ENCODE data around the gene BMPER.

The BMPER gene

GRCh38 chr7:34075523-34076370 lies 170.4 kb downstream of the BMPER start:
- Histone ChIP-seq H3K27me3 (ENCODE audit: low read depth, low read length) (no peaks in the 10 kb centered on the region), H3K36me3 (ENCODE audit: control insufficient read depth in 1 of 2, insufficient read depth in 2 of 2, low read length in 2 of 2) (no peaks in the 10 kb centered on the region), H3K27ac (ENCODE audit: low read length) (no peak overlapping the region), H3K9me3 (ENCODE audit: control insufficient read depth in 1 of 2, low read length in 2 of 2) (no peaks in the 10 kb centered on the region), H3K4me1 (ENCODE audit: control insufficient read depth in 1 of 2, insufficient read depth in 2 of 2, low read length in 2 of 2) (no peaks in the 10 kb centered on the region), H3K4me3 (ENCODE audit: low read depth in 1 of 2, low read length in 2 of 2) (no peak overlapping the region)

DNA sequence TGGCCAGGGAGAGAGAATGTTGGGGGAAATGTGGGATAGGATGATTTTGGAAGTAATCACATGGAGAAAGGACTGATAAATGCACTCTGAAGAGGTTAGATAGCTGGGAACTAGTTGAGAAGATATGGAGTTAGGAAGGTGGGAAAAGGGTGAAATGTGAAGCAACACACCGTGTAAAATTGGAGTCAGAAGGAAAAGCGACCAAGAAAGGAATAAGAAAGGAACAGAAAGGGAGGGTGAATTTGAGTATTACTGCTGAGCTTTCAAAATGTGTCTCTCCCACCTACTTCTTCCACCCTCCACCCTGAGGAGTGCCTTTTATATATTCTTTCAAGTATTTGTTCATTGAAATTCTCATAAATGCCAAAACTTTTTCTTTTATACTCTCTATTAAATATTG lies 171.8 kb downstream of the BMPER start:
- Histone ChIP-seq H3K4me3 (ENCODE audit: low read depth in 1 of 2, low read length in 2 of 2) (no peak overlapping the region), H3K27ac (ENCODE audit: low read length) (no peak overlapping the region), H3K36me3 (ENCODE audit: control insufficient read depth in 1 of 2, insufficient read depth in 2 of 2, low read length in 2 of 2) (no peaks in the 10 kb centered on the region), H3K4me1 (ENCODE audit: control insufficient read depth in 1 of 2, insufficient read depth in 2 of 2, low read length in 2 of 2) (no peaks in the 10 kb centered on the region), H3K27me3 (ENCODE audit: low read depth, low read length) (no peaks in the 10 kb centered on the region), H3K9me3 (ENCODE audit: control insufficient read depth in 1 of 2, low read length in 2 of 2) (no peaks in the 10 kb centered on the region)

- no peak overlapping the region for H3K4me3 ChIP-seq (ENCODE audit: low read depth in 1 of 2, low read length in 2 of 2)
- no peaks in the 10 kb centered on the region for H3K9me3 ChIP-seq (ENCODE audit: control insufficient read depth in 1 of 2, low read length in 2 of 2)
Measured at GRCh38 chr7:34078864-34079263, 173.5 kb downstream of the BMPER start.

GRCh38 chr7:34080513-34080912 lies 175.2 kb downstream of the BMPER start:
- H3K9me3 ChIP-seq (ENCODE audit: control insufficient read depth in 1 of 2, low read length in 2 of 2): no peaks in the 10 kb centered on the region
- H3K36me3 ChIP-seq (ENCODE audit: control insufficient read depth in 1 of 2, insufficient read depth in 2 of 2, low read length in 2 of 2): no peaks in the 10 kb centered on the region
- H3K27ac ChIP-seq (ENCODE audit: low read length): no peak overlapping the region
- H3K4me3 ChIP-seq (ENCODE audit: low read depth in 1 of 2, low read length in 2 of 2): no peak overlapping the region
- no peaks in the 10 kb centered on the region for H3K27me3 ChIP-seq (ENCODE audit: low read depth, low read length)
- no peaks in the 10 kb centered on the region for H3K4me1 ChIP-seq (ENCODE audit: control insufficient read depth in 1 of 2, insufficient read depth in 2 of 2, low read length in 2 of 2)

More at GRCh38 chr7:34078864-34079263, 173.5 kb downstream of the BMPER start:
- Histone ChIP-seq H3K36me3 (ENCODE audit: control insufficient read depth in 1 of 2, insufficient read depth in 2 of 2, low read length in 2 of 2) (no peaks in the 10 kb centered on the region), H3K4me1 (ENCODE audit: control insufficient read depth in 1 of 2, insufficient read depth in 2 of 2, low read length in 2 of 2) (no peaks in the 10 kb centered on the region), H3K27ac (ENCODE audit: low read length) (no peak overlapping the region), H3K27me3 (ENCODE audit: low read depth, low read length) (no peaks in the 10 kb centered on the region)

DNA sequence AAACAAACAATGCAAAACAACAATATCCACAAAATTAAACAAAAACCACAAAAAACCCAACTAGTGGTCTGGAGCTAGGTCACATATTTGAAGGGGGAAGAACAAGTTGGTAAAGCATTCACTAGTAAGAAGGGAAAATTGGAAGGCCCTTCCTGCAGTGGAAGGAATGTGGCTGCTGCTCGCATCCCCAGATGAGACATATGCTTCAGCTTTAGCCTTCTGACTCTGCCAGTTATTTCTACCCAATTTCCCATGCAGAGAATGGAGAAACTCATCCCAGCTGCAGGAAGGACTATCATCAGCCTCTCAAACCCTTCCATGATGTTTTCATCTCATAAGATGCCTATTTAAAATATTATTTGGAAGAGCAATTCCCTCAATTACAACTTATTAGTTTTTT lies 176.6 kb downstream of the BMPER start:
- no peaks in the 10 kb centered on the region for H3K9me3 ChIP-seq (ENCODE audit: control insufficient read depth in 1 of 2, low read length in 2 of 2)
- no peak overlapping the region for H3K27ac ChIP-seq (ENCODE audit: low read length)
- no peaks in the 10 kb centered on the region for H3K27me3 ChIP-seq (ENCODE audit: low read depth, low read length)
- H3K4me3 ChIP-seq (ENCODE audit: low read depth in 1 of 2, low read length in 2 of 2): no peak overlapping the region
- no peaks in the 10 kb centered on the region for H3K4me1 ChIP-seq (ENCODE audit: control insufficient read depth in 1 of 2, insufficient read depth in 2 of 2, low read length in 2 of 2)
- no peaks in the 10 kb centered on the region for H3K36me3 ChIP-seq (ENCODE audit: control insufficient read depth in 1 of 2, insufficient read depth in 2 of 2, low read length in 2 of 2)

DNA sequence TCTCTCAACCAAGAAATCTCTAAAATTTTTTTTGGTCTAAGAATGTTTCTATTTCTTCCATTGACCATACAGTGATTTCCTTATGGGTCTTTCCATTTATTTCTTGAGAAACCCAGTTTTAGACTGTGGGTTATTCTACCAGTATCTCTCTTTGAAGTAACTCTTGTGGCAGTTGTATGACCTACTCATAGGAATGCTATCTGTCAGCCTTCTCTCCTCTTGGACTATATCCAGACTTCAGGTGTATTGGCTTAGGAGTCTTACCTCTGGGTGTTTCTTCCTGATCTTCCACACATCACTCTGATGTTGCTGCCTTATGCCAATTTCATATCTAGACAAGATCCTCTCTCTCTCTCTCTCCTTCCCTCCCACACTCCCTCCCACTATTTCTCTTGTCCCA lies 178.1 kb downstream of the BMPER start:
- Histone ChIP-seq H3K36me3 (ENCODE audit: control insufficient read depth in 1 of 2, insufficient read depth in 2 of 2, low read length in 2 of 2) (no peaks in the 10 kb centered on the region), H3K9me3 (ENCODE audit: control insufficient read depth in 1 of 2, low read length in 2 of 2) (no peaks in the 10 kb centered on the region), H3K4me3 (ENCODE audit: low read depth in 1 of 2, low read length in 2 of 2) (no peak overlapping the region), H3K27ac (ENCODE audit: low read length) (no peak overlapping the region), H3K27me3 (ENCODE audit: low read depth, low read length) (no peaks in the 10 kb centered on the region), H3K4me1 (ENCODE audit: control insufficient read depth in 1 of 2, insufficient read depth in 2 of 2, low read length in 2 of 2) (no peaks in the 10 kb centered on the region)

GRCh38 chr7:34084651-34085050 lies 179.3 kb downstream of the BMPER start:
- Histone ChIP-seq H3K9me3 (ENCODE audit: control insufficient read depth in 1 of 2, low read length in 2 of 2) (no peaks in the 10 kb centered on the region), H3K27me3 (ENCODE audit: low read depth, low read length) (no peaks in the 10 kb centered on the region), H3K27ac (ENCODE audit: low read length) (no peak overlapping the region), H3K36me3 (ENCODE audit: control insufficient read depth in 1 of 2, insufficient read depth in 2 of 2, low read length in 2 of 2) (no peaks in the 10 kb centered on the region), H3K4me3 (ENCODE audit: low read depth in 1 of 2, low read length in 2 of 2) (no peak overlapping the region), H3K4me1 (ENCODE audit: control insufficient read depth in 1 of 2, insufficient read depth in 2 of 2, low read length in 2 of 2) (no peaks in the 10 kb centered on the region)

DNA sequence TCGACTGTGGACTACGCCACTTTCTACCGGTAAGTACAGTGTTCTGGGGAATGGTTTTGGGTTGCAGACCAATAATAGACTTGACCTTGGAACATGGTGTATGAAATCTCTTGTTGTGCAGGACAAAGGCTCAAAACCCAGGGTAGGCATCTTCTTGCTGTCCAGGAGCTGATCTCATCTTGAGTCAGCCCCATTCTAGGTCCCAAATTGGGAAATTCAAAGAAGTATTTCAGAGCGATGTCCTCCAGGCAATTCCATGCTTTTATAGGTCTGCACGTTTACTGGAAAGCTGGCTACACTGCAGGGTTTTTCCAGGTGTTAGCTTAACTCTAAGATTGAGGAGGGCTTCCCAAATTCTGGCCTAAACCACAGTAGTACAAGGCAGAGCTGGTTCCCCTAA lies 180.7 kb downstream of the BMPER start:
- Histone ChIP-seq H3K27me3 (ENCODE audit: low read depth, low read length) (no peaks in the 10 kb centered on the region), H3K36me3 (ENCODE audit: control insufficient read depth in 1 of 2, insufficient read depth in 2 of 2, low read length in 2 of 2) (no peaks in the 10 kb centered on the region), H3K9me3 (ENCODE audit: control insufficient read depth in 1 of 2, low read length in 2 of 2) (no peaks in the 10 kb centered on the region), H3K4me3 (ENCODE audit: low read depth in 1 of 2, low read length in 2 of 2) (no peak overlapping the region), H3K27ac (ENCODE audit: low read length) (no peak overlapping the region), H3K4me1 (ENCODE audit: control insufficient read depth in 1 of 2, insufficient read depth in 2 of 2, low read length in 2 of 2) (no peaks in the 10 kb centered on the region)

DNA sequence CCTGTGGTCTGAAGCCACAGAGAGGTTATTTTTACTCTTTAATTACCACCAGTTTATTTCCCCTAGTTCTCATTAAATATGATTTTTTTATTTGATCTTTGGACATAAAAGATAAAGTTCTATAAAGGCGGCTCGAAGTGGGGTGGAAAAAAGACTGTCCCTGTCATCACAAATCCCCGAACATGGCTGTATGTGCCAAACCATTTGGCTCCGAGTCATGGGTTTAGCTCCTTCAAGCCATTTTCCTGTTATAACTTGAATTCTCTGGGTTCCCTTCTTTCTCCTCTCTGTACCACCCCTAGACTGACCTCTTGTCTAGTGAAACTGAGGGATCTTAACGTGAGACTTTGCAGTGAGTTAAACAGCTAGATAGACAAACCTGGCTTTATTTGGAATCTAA lies 181.6 kb downstream of the BMPER start:
- Histone ChIP-seq H3K4me1 (ENCODE audit: control insufficient read depth in 1 of 2, insufficient read depth in 2 of 2, low read length in 2 of 2) (no peaks in the 10 kb centered on the region), H3K36me3 (ENCODE audit: control insufficient read depth in 1 of 2, insufficient read depth in 2 of 2, low read length in 2 of 2) (no peaks in the 10 kb centered on the region), H3K27ac (ENCODE audit: low read length) (no peak overlapping the region), H3K4me3 (ENCODE audit: low read depth in 1 of 2, low read length in 2 of 2) (no peak overlapping the region), H3K9me3 (ENCODE audit: control insufficient read depth in 1 of 2, low read length in 2 of 2) (no peaks in the 10 kb centered on the region), H3K27me3 (ENCODE audit: low read depth, low read length) (no peaks in the 10 kb centered on the region)

DNA sequence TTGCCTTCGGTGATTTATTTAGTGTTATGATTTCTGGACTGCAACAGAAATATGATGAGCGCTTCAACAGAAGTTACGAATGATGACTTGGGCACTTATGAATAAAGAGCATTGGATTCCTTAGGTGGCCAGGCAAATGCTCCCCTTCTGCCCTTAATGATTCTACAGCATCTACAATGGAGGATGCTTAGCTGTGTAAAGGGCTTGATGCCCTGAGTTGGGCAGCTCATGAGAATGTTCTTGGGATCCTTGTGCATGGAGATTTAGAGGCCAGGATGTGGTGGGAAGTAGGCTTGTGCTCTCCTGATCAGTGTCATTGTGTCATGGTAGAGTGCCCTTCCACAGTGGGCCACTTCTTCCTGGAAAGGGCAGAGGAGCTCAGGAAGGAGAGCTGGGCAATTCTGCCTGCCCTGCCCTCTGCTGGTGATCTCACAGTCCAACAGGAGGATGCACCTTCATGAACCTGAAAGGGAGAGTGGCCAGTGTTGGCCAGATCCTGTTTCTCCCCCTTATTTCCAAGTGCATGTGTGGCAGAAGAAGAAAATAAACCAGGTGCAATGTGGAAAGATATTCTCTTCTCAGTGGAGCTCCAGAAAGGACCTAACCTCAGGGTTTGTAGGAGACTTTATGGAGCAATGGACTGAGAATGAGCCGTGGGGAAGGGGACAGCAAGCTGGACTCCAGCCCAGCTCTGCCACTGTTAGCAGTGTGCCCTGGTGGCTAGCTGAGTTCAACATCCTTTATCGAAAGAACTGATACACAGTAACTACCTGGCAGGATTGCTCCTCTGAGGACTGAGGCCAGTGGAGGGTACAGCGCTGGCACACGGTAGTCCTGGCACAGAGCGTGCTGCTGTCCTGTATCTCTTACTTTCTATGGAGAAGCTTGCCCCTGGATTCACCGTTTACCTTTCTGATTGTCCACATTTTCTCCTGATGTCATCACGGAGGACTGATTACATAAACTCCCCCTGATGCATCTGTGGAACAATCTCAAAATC lies 182.9 kb downstream of the BMPER start:
- H3K27ac ChIP-seq (ENCODE audit: low read length): no peak overlapping the region

DNA sequence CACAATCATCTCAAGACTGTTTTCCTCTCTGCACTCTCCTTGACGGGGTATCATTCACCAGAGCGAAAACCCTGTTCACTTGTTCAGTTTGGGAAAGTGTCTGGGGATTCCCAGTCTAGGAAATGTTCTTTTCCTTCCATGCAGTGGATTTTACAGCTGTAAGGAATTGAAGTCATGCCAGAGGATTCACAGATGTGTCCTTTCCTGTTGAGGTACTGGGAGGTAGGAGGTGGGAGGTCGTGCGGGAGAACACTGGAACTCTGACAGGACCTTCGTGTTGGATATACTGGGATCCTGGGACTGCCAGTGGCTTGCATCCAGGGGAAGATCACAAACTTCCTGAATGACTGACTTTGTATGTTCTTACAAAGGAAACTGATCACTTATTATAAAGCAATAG lies 185.5 kb downstream of the BMPER start:
- Histone ChIP-seq H3K4me3 (ENCODE audit: low read depth in 1 of 2, low read length in 2 of 2) (no peak overlapping the region), H3K9me3 (ENCODE audit: control insufficient read depth in 1 of 2, low read length in 2 of 2) (no peaks in the 10 kb centered on the region), H3K27ac (ENCODE audit: low read length) (no peak overlapping the region), H3K27me3 (ENCODE audit: low read depth, low read length) (no peaks in the 10 kb centered on the region), H3K4me1 (ENCODE audit: control insufficient read depth in 1 of 2, insufficient read depth in 2 of 2, low read length in 2 of 2) (no peaks in the 10 kb centered on the region), H3K36me3 (ENCODE audit: control insufficient read depth in 1 of 2, insufficient read depth in 2 of 2, low read length in 2 of 2) (no peaks in the 10 kb centered on the region)

More for the DNA sequence above, 182.9 kb downstream of the BMPER start:
- no peaks in the 10 kb centered on the region for H3K36me3 ChIP-seq (ENCODE audit: control insufficient read depth in 1 of 2, insufficient read depth in 2 of 2, low read length in 2 of 2)
- no peaks in the 10 kb centered on the region for H3K4me1 ChIP-seq (ENCODE audit: control insufficient read depth in 1 of 2, insufficient read depth in 2 of 2, low read length in 2 of 2)
- no peaks in the 10 kb centered on the region for H3K27me3 ChIP-seq (ENCODE audit: low read depth, low read length)
- no peaks in the 10 kb centered on the region for H3K9me3 ChIP-seq (ENCODE audit: control insufficient read depth in 1 of 2, low read length in 2 of 2)
- H3K4me3 ChIP-seq (ENCODE audit: low read depth in 1 of 2, low read length in 2 of 2): no peak overlapping the region

All from muscle layer of duodenum (tissue), 2 donors.